Stimulated activated CD4-positive, alpha-beta T cell treated with anti-CD3 and anti-CD28 coated beads, TNF-alpha, amount 100 ng/mL, for 48 hours (primary cell): ENCODE data around the gene RAB23.

Experiments
- DNase-seq, 3 donors: peaks; one replicate each; pipeline ENCODE4 v3.0.0-alpha.2; 2020; ENCODE audit warnings: low read depth in 3 of 3

The RAB23 gene

DNA sequence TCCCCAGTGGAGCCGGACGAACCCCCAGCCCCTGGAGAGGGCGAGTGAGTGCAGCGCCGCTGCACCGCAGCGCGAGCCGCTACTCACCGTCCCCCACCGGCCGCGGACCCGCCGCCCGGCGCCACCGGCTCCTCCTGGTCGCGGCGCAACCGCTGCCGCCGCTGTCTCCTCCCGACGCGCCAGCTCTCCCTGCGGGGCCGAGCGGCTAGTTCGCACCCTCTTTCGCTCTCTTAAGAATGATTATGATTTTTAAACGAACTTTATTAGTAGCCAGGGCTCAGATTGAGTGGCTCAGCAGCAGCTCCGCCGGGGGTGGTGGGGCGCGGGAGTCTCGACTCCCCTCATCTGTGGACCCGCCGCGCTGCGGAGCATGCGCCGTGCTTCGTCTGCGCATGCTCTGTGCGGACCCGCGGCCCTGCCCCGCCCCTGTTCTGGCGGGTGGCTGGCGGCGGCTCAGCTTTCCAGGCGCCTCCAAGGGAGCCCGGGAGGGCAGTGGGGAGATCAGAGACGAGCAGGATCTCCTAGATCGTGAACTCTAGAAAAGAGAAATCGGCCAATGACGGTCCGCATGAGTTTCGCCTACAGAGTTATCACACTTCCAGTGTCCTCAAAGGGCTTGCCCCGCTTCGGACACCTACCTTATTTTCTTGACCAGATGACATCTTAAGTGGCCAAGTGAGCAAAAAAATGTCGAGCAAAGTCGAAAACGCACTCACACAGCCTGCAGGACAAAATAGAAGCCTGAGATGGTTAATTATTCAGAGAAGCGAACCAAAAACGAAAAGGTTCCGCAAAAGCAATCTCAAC lies at the start of gene RAB23:
Gene RAB23, minus strand, starts transcription at position 372 of the 807 bp plus-strand sequence. CDS start 11,927 bp downstream, outside the sequence.
- peak; percentile 62 to 66 (median 65) for DNase-seq

DNA sequence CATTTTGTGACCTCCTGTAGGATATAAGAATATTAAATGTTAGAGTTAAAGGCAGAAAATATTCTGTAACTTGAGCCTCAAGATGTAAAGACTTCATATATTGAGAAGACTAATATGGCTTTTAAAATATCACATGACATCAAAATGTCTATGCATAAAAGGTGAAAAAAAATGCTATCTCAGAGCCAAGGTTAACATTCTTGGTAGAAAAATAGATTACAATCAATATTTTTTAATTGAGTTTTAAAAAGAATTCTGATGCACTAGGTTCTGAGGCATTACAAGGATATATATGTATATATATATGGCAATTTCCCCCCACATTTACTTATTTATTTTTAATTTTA lies 46.2 kb upstream of the RAB23 start:
- no peak for DNase-seq

DNA sequence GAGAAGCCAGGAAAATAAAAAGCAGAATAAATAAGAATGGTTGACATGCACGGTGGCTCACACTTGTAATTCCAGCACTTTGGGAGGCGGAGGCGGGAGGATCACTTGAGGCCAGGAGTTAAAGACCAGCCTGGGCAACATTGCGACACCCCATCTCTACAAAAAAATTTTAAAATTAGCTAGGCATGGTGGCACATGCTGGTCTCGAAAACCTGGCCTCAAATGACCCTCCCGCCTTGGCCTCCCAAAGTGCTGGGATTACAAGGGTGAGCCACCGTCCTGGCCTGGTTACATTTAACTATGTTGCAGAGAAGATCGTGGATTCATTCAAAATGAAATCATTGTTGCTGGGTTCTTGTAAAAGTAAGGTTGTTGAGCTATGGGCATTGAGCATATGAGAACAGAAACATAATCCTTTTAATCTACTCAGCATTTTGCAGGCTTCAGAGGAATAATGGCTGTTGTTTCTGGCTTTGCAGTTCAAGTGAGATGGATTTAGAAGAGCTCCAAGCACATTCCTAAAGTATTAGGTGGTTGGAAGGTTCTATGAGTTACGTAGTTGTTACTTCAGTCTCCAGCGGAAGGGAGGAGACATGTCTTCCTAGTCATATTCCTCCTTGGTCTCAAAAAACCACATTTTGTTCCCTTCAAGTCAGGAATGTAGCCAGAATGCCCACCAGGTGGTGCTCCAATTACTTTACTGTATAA lies 45.6 kb upstream of the RAB23 start:
- peak in 2 of 3 donors; percentile 15 to 18 for DNase-seq

DNA sequence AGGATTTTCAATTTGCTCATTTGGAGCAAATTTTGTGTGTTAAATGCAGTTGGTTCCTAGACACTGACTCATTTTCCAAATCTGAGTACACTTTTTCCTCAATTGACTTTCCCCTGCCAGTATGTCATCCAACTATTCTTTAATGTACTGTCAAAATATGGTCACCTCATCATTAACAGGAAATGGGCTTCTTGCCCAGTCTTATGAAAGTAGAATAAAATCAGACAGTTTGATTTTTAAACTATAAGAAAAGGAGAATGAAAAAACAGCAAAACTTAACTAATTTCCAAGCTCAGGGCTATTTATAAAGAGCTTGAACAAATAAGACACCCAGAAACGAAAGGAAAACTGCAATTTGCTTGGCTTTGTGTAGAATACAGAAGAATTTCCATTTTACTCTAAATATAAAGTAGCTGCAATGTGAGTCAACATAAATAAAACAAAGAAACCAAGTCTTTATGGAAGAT lies 43.7 kb upstream of the RAB23 start:
- DNase-seq: no peak

DNA sequence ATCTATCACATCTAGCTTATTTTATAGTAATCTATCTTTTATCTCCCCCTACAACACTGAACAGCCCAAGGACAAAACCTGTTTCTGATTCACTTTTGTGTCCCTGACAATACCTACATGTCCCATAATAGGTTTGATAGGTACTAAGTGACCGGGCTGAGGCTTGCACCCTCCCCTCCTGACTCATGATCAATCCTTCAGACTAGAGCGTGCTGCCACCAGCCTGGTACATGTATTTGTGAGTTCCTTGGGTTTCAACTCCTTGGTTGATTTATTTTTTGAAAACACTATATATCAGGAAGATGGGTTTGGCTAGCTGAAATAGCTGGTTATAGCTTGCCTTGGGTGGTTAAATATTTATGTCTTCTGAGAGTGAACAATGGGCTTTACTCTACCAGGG lies 41.6 kb upstream of the RAB23 start:
- DNase-seq: no peak

- DNase-seq: no peak
Measured at GRCh38 chr6:57262901-57263694, 41.0 kb upstream of the RAB23 start.

DNA sequence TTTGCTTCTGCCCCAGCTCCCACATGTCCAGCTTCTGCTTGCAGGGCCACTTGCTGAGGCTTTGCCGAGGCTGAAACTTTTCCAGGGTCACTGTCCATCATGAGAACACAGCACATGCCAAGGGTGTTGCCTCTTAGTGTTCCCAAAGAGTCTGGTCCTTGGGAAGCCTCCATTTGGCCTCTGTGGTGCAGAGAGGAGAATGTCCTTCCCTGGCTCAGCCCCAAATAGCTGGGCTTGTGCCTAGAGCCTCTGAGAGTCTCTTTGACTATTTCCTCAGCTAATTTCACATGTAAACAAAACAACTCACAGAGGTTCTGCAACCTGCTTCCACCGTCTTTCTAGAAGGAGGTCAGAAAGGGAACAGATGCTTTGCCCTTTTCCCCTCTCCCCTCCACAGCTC lies 40.4 kb upstream of the RAB23 start:
- DNase-seq: no peak

DNA sequence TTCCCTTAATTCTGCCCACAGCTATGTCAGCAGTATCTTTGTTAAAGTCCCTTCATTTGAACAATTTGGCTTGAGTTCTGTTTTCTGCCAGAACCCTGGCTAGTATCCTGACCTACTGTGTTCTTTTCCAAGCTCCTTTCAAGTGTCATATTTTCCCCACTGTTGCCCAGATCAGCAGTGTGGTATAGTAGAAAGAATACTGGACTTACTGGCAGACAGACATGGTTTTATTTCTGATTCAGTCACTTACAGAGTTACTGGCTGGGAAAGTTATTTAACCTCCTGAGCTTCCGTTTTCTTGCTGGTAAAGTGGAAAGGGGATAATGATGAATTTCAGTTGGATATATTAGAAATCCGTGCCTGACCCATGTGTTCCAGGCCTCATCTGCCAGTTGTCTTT lies 39.8 kb upstream of the RAB23 start:
- DNase-seq: no peak

DNA sequence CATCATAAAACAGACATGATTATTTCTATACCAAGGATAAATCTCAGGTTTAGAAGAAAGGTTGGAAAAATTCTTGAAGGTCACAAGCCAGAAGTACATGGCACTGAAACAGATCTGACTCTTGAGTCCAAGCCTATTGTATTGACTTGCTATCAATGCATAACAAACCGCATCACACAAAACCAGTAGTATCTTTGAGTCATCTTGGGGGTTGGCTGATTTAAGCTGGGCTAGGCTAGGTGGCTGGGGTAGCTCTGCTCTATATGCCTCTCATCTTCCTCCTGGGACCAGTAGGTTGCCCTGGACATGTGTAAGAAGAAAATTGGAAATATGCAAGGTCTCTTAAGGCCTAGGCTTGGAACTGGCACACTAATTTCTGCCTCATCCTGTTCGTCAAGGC lies 37.0 kb upstream of the RAB23 start:
- DNase-seq: no peak

DNA sequence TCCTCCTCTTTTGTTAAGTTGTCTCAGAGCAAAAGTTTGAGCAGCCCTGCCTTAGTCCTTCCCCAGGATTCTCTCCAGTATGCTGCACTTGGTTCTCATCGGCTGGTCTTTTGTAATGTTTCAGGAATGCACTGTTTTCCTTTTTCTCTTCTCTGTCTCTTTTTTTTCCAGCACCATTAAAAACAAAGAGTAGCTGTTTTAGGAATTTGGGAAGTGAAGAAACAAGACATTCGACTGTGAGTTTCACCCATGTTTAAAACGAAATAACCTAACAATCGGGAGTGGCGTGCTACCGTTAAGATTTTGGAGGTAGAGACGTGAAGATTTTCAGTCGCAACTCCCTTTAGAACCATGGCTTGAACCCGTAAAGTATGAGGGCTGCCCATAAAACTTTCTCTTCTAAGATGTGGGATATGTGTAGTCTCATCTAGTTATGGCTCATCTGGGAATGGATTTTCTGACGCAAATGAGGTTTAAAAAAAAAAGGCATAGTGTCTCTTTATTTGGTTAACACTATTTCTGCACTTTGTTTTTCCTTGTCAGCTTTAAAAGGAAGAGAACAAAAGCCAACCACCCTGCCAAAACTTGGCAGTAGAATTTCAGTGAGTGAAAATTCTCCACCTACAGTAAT lies 35.9 kb upstream of the RAB23 start:
- DNase-seq: no peak

- DNase-seq: no peak
Measured at GRCh38 chr6:57256541-57256940, 34.4 kb upstream of the RAB23 start.

DNA sequence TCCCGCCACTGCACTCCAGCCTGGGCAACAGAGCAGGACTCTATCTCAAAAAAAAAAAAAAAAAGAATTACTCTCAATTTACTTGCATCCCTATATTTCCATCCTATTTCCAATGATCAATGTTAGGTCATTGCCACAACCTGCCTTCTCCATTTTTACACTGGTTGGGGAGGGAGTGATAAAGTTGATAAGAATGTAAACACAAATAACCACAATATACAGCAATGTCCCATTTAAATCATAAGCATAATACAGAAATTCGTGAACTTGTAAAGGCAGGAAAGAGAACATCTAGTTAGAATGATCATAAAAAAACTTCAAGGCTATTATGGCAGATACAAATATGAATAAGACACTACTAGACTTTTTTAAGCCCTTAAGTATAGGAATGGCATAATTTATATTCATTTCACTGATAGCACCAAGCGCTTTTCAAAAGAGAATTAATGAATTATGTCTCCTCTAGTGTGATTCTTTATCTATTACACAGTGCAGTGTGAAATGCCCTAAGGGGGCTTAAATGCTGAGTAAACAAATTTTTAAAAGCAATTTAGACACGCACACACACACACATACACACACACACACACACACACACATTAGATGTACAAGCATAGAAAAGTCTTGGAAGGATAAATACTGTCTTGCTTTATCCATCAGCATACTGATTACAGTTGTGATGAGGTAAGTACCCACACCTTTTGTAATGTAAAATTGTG lies 33.5 kb upstream of the RAB23 start:
- no peak for DNase-seq

- DNase-seq: no peak
Measured at GRCh38 chr6:57254055-57254717, 32.1 kb upstream of the RAB23 start.

DNA sequence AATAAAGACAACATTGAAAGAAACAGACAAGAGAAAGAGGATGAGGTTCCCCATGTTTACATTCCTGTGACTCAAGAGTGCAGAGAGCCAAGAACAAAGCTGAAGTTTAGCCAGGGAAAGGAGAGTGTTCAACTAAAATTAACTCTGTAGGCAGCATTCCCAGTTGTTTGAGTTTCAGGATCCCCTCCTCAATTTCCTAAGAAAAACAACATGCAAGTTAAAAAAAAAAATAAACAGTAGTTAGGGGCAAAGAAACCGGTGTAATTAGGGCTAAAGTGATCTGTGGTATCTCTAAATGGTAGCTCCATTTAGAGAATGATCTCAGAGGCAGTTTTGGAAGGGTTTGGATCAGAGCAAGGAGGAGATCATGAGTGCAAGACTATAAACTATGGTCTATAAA lies 30.9 kb upstream of the RAB23 start:
- no peak for DNase-seq

GRCh38 chr6:57252137-57252536 lies 30.0 kb upstream of the RAB23 start:
- no peak for DNase-seq

DNA sequence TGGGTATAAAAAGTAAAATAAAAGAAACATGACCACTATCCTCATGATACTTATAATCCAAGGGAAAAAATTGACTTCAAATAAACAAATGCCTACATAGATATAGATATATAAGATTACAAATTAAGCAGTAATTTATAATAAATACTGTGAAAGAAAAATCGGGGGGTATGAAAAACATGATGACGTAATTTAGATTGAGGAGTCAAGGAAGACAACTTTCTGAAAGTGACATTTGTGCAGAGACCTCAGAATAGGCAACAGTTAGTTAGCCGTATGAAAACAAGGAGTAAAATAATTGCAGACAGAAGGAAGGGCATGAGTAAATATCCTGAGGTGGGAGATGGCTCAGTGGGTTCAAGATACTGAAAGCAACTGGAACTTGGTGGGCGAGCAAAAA lies 28.2 kb upstream of the RAB23 start:
- no peak for DNase-seq

DNA sequence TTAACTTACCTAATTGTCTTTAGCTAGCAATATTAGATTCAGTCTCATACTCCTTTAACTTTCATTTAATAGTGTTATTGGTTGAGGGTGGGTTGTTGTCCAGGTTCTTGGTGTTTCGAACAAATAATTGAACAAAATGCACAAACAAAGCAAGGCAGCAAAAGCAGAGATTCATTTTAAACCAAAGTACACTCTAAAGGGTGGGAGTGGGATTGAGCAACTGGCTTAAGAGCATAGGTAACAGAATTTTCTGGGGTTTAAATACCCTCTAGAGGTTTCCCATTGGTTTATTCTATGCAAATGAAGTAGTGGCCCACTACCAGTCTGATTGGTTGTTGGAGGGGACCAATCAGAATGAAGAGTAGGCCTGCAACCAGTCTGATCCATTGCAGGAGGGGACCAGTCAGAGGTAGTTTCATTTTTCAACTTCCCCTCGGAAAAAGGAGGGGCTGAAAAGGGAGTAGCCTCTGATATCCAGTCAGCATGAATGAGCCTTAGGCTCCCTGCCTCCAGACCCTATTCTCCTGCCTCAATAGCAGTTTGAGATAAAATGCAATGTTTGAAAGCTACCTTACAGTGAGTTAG lies 26.3 kb upstream of the RAB23 start:
- DNase-seq: no peak

DNA sequence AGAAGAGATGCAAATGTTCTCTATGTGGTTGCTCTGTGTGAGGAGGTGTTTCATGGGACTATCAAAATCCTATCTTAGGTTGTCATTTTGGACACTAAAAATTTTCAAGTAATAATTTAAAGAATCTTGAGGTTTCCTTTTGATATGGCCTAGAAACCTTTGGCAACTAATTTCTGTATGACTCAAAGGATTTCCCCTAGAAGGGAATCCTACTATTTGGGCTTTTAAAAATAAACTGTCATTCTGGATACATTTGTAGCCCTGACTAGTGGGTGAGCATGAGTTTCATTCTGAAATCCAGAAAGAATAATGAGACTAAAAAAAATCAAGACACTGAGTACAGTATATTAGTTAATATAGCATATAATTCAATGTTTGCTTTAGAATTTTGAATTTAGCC lies 25.5 kb upstream of the RAB23 start:
- DNase-seq: no peak

- no peak for DNase-seq
Measured at GRCh38 chr6:57246307-57246706, 24.2 kb upstream of the RAB23 start.

GRCh38 chr6:57243954-57244353 lies 21.8 kb upstream of the RAB23 start:
- DNase-seq: no peak
